Activated naive CD4-positive, alpha-beta T cell treated with Interleukin-2 at 50 U/mL for 16 hours (primary cell): ENCODE measurements around the gene UQCC3.
"Not testable (repeated sequence)": the region's sequence is repeated elsewhere in the genome, so short reads cannot be mapped to it uniquely, and the experiment has no call there.

ENCODE experiments used
- DNase-seq: peaks from one replicate; pipeline ENCODE4 v3.0.0-alpha.2; 2020

Gene UQCC3, protein sequence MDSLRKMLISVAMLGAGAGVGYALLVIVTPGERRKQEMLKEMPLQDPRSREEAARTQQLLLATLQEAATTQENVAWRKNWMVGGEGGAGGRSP

DNA sequence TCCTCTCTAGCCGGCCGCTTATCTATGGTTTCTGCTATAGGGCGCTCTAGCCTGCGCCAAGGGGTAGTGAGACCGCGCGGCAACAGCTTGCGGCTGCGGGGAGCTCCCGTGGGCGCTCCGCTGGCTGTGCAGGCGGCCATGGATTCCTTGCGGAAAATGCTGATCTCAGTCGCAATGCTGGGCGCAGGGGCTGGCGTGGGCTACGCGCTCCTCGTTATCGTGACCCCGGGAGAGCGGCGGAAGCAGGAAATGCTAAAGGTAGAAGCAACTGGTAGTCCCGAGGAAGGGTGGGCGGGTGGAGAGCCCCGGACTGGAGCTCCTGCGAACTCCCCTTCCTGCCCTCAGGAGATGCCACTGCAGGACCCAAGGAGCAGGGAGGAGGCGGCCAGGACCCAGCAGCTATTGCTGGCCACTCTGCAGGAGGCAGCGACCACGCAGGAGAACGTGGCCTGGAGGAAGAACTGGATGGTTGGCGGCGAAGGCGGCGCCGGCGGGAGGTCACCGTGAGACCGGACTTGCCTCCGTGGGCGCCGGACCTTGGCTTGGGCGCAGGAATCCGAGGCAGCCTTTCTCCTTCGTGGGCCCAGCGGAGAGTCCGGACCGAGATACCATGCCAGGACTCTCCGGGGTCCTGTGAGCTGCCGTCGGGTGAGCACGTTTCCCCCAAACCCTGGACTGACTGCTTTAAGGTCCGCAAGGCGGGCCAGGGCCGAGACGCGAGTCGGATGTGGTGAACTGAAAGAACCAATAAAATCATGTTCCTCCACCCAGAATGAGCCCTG is at the start of gene UQCC3, which contains the start of gene LBHD1:
Gene UQCC3 (plus strand): TSS at position 66 of the 782 bp plus-strand sequence. CDS start 73 bp downstream, at position 139.
Gene LBHD1 (minus strand): TSS at position 660 of the 782 bp plus-strand sequence. CDS start 2,236 bp downstream, outside the sequence.
- peak; percentile 86 for DNase-seq

DNA sequence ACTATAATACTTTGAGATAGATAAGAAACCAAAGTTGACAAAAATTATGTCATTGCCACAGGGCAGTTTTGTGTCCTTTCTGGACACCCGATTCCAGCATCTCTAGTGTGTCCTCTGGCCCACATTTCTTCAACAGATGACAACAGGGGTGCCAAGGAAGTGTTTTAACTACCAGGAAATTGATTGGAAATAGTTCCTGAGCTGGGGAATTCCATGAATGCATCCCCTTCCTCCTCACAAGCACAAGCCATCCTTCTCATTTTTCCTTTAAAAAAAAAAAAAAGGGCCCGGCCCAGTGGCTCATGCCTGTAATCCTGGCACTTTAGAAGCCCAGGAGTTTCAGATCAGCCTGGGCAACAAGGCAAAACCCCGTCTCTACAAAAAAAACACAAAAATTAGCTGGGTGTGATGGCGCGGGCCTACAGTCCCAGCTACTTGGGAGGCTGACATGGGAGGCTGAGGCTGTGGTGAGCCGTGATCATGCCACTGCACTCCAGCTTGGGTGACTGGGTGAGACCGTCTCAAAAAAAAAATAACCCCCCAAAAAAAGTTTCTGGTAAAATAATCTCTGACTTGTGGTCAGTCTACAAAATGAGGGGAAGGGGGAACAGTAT is 48.9 kb upstream of the UQCC3 start:
- DNase-seq, result no peak

DNA sequence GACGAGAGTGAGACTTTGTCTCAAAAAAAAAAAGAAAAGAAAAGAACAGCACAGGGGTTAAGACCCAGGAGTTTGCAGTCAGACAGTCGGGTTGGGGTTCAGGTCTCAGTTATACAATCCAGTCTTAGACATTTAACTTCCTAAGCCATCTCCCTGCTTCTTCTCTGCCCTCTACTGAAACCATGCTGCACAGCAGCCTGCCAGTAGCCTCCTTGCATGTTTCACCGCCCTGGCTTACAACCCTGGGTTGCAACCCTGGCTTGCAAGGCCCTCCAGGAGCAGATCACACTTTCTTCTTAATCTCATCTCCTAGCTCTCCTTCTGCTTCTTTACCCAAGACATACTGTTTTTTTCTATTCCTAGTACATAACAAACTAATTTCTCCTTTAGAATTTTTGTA is 43.8 kb upstream of the UQCC3 start:
- DNase-seq, result no peak

DNA sequence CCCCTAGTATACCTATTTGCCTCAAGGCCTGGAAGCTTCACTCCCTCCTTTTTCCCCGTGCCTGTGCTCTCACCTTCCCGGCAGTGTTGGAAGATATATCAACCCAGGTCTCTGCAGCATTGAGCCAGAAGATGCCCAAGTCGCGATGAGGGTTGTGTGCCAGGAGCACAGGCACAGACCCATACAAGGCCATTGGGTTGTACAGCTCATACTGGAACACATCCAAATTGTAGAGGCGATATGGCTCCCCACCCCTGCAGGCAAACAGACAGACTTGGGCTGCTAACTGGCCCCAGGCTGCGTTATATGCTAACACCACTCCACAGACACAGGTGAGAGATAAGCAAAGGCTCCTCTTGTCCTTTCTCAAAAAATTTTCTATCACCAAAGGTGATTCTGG is 39.0 kb upstream of the UQCC3 start:
- no peak for DNase-seq

DNA sequence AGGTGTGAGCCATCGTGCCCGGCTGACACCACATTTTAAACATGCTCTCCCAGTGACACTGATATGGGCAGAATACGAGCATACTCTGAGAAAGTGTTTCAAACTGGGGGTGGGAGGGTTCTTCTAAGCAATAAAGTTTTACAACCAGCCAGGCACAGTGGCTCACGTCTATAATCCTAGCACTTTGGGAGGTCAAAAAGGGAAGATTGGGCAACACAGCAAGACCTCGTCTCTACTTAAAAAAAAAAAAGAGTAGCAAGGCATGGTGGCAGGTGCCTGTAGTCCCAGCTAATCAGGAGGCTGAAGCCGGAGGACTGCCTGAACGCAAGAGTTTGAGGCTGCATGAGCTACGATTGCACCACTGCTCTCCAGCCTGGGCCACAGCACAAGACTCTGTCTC is 27.3 kb upstream of the UQCC3 start:
- no peak for DNase-seq

DNA sequence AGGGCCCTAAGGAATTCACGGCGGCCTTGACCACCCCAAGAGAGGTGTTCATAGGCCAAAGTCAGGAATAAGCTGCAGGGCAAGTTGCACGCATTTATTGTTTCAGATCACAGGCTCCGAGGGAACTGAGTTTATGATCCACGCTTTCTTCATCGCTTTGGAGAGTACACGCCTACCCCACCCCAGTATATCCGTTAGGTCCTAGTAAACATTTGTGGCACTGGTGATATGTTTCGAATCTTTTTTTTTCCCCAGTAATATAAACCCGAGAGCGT is 25.9 kb upstream of the UQCC3 start:
- DNase-seq, result no peak

DNA sequence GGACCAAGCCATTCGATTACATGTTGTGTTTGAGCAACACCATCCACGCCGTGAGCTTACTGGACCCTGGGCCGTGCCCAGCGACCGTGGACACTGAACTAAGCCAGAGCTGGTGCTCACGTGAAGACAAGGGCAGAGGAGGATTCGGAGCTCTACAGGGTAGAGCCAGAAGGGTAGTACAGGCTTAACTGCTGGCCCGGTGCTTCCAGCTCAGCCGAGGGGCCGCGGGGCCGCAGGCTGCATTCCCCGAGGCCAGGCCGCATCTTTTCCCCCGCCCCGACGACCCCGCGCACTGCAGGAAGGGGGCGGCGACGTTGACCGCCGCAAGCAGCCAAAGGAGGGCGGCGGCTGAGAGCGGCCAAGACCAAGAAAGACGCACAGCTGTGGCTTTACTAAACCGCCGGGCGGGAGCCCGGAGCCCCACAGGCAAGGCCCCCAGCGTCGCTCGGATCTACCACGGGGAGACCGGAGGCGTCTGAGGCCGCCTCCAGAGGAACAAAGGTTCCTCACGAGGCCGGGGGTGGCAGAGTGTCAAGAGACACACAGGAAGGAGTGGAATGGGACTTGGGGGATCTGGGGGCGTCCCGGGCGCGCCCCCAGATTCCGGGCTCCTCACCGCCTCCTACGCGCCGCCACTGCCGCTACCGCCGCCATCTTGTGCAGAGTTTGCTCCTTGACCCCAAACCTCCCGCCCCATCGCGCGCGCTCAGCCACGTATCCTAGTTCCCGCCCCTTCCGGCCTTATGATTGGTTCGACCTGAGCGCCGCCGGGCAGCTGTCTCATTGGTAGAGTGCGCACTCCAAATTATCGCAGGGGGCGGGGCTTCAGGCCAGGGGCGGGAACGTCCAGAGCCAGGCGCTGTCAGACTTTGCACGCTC is 25.3 kb upstream of the UQCC3 start, which contains the start of gene GANAB:
Gene GANAB (minus strand): TSS at position 668 of the 879 bp plus-strand sequence. CDS start 14 bp downstream, at position 654.
- DNase-seq, result peak; percentile 100

DNA sequence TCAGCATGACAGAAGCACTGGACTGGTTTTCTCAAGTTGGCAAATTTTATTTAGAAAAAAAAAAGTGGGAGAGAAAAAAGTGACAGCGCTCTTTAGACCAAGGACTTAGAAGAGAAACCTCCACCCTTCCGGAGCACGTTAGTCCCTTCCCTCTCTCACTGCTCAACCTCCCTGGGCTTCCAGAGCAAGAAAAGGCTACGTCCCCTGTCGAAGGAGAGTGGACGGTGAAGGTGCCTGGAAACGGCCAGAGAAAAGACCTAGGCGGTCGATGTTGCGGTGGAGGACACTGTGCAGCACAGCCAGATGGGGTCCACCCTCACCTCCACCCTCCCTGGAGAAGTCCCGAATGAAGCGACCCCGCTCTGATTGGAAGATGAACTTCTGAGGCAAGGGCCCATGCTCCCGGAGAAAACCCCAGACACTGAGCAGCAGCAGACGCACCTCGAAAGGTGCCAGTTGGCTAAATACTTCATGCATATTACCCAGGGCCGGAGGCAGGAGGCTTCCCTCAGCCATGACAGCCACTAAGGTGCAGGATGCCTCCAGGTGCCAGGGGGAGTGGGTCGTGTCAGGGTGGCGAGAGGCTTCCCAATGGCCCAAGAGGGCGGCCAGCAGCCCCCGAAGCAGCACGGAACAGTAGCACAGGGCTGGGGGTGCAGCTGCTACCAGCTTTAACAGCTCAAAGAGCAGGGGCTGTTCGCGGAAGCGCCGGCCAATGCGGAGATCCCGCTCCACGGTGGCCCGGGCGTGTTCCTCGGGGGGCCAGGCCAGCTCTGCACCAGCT is 24.5 kb upstream of the UQCC3 start:
- no peak for DNase-seq

DNA sequence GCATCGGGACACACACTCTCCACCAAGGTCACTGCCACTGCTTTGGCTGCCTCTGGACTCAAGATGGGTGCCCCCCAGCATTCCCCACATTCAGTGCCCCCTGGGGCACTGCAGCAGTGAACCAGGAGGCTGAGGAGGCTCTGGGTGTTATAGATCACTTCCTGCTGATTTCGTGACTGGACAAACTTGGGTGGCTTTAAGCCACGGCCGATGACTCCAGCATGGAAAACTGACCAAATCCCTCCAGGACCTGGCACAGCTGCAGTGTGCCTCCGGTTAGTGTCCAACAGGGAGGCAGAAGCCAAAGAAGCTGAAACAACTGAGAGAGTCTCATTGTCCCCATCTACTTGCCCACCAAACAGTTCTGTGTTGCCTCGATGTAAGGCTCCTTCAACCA is 23.9 kb upstream of the UQCC3 start:
- no peak for DNase-seq

DNA sequence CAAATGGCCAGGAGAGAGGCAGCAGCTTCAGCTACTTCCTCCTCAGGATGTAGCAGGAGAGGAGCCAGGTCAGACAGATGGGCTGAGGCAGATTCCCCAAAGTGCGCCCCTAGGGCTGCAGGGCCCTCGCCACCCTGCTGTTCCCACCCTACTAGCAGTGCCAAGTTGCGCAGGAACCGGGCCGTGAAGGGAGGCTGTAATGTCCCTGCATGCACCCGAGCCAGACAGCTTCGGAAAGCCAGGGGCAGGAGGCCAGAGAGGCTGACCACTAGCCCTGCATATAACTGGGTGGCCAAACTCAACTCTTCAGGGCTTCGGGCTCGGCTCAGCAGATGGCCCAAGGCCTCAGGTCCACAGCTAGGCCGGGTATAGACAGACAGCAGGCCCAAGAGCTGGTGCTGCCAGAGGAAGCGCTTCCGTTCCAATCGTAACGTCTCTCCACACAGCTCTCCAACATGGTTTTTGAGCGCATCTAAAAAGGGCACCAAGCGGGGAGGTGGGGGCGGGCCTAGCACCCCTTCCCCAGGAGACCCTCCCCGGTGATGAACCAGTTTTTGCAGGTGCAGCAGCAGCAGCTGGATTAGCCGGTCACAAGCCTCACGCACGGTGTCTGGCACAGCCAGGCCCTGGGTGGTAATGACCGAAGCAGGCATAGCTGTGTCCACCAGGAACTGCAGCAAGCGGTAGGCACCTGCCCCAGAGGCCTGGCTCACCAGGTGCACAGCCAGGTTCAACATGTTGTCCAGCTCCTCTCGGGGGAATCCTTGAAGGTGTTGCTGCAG is 23.1 kb upstream of the UQCC3 start:
- no peak for DNase-seq

DNA sequence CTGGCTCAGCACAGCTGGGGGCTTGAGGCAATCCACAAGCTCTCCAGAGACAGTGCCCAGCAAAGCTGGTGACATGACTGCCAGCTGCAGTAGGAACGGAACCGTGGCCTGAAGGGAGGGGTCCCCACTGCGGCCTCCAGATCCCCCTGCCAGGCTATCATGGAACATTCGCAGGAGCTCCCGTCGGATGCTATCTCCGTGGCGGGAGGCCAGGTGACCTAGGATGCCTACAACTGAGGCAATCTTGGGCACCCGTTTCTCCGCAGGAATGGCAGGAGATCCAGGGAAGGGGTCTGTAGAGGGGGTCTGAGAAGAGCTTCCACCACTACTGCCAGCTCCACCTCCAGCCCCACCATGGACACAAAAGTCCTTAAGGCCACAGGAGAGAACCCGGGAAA is 22.5 kb upstream of the UQCC3 start:
- DNase-seq, result no peak

DNA sequence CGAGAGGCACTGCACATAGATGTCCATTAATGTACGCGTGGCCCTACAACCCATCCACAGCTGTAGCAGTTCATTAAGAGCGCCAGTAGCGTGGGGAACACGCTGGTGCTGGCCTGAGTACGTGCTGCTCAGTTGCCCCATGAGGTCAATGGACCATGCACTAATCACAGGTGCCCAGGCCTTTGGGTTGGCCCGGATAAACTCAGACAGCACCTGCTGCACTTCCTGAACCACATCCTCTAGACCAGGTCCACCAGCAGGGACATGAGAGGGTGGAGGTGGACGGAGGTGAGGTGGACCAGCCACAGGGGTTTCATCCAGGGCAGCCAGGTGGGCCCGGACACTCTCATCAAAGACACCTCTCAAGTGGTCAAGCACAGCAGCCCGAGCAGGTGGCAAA is 22.0 kb upstream of the UQCC3 start:
- DNase-seq, result no peak

DNA sequence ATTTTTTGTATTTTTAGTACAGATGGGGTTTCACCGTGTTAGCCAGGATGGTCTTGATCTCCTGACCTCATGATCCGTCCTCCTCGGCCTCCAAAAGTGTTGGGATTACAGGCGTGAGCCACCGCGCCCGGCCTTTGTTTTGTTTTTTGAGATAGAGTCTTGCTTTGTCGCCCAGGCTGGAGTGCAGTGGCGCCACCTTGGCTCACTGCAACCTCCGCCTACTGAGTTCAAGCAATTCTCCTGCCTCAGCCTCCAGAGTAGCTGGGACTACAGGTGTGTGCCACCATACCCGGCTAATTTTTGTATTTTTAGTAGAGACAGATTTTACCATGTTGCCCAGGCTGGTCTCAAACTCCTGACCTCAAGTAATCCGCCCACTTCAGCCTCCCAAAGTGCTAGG is 21.2 kb upstream of the UQCC3 start:
- DNase-seq, result not testable (repeated sequence)

DNA sequence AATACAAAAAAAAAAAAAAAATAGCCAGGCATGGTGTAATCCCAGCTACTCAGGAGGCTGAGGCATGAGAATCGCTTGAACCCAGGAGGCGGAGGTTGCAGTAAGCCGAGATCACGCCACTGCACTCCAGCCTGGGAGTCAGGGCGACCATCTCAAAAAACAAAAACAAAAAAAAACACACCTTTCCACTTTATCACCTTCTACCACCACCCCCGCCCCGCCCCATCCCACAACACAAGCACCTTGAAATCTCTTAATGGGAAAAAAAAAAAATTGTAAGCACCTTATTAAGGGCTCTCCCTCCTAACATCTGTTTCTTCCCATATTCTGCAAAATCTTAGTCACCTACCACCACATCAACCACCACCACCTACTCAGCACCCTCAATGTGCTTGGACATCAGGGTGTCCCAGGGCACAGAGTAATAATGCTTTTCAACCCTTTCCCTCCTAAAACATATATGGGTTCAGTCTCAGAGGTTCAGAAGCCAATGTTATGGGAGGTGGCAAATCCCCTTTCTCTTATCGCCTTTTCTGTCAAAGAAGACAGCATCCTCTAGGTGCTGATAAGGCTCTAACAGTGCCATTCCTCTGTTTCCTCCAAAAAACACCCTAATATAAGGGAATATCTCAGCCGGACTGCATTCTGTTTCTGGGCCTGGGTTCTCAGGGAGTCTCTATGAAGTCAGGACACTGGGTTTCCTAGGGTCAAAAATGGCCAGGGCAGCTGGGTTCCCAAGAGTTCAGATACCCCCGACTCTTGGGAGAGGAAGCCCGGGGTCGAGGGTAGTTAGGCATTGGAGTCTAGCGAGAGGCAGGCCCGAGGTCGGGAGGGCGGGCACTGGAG is 19.1 kb upstream of the UQCC3 start:
- DNase-seq, result no peak

DNA sequence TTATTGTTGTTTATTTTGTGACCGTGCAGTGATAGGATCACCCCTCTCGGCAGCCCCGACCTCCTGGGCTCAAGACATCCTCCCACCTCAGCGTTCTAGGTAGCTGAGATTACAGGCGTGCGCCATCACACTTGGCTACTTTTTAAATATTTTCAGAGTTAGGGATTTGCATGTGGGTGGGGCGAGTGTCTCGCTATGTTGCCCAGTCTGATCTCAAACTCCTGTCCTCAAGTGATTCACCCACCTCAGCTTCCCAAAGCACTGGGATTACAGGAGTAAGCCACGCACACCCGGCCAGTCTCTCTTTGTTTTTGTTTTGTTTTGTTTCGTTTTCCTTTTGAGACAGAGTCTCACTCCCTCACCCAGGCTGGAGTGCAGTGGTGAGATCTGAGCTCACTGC is 17.2 kb upstream of the UQCC3 start:
- no peak for DNase-seq

DNA sequence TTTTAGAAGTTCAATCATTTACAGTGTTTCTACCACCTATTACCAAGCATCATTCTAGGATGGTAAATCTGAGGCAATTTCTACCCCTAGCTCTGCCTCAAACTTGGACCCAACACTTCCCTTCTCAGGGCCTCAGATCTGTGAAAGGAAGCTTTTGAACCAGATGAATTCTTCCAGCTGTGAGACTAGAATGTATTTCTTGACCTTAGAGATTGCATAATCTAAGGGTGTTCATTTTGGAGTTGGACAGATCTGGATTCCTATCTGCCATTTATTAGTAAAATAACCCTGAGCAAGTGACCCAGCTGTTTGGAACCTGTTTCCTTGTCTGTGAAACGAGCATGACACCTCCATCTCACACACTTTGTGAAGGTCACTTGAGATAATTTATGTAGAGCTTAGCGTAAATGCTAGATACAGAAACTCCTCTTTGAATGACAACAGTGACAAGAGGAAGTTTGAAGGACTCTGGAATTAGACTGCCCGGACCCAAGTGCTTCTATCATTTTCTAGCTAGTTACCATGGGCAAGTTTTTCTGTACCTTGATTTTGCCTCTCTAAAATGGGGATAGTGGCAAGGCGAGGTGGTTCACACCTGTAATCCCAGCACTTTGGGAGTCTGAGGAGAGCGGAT is 14.6 kb upstream of the UQCC3 start:
- no peak for DNase-seq

DNA sequence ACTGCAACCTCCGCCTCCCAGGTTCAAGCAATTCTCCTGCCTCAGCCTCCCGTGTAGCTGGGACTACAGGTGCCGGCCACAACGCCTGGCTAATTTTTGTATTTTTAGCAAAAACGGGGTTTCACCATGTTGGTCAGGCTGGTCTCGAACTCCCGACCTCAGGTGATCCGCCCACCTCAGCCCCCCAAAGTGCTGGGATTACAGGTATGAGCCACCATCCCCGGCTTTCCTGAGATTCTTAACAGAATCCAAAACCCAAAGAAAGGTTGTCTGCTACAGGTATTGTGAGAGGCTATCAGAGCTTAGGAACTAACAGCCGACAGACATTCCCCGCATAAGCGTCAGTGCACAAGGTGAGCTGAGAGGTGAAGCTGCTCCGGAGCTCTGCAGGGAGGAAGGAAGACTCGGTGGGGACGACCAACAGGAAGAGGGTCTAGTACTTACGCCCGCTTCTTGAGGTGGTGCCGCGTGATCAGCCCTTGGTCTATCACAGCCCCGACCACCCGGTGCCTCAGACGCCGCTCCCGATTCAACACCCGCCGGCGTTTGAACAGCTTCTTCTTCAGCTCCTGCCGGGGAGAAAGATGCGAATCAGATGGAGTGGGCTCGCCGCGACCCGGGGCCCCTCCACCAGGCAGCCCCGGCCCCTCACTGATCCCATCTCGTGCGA is 6.9 kb upstream of the UQCC3 start:
- peak; percentile 53 for DNase-seq

DNA sequence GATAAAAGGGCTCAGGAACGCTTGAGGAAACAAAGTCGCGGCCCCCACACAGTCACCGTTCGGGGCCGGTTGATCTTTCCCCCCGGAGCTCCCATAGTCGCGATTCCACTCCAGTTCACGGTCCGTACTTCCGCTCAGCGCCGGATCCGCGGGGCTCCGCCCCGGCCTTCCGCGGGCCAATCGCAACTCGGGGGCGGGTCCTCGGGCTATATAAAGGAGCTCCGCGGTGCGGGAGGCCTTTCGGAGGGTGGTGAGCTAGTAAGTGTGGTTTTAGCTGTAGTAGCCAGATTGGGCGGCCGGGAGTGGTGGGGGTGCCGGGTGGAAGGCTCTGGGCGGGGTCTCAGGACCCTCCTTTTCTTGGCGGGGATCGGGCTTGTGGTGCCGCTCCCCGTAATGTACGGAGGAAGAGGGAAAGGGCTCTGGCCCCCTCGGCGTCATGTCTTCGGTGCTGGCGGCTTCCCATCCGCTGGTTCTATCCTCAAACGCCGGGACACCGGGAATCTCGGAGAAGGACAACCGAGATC is 6.3 kb upstream of the UQCC3 start, which contains the start of the genes C11orf98 and CSKMT:
Gene C11orf98 (minus strand): TSS at position 136 of the 524 bp plus-strand sequence. CDS start 41 bp downstream, at position 95.
Gene CSKMT (plus strand): TSS at position 238 of the 524 bp plus-strand sequence. CDS start 568 bp downstream, outside the sequence.
- DNase-seq, result peak; percentile 96
